ENCODE measurements around the gene NUDT1.

The NUDT1 gene

GRCh38 chr7:2257651-2258050 is 15.6 kb downstream of the NUDT1 start:
- Histone ChIP-seq H3K27ac (no peak overlapping the region), H3K27me3 (ENCODE audit: insufficient read depth, low read depth) (no peaks in the 10 kb centered on the region), H4K20me1 (ENCODE audit: insufficient read depth) (no peaks in the 10 kb centered on the region), H2AFZ (ENCODE audit: low read depth) (no peak overlapping the region), H3K79me2 (ENCODE audit: insufficient read depth, low read depth) (no peaks in the 10 kb centered on the region), H3K4me1 (ENCODE audit: low read depth, poor library complexity, severe bottlenecking) (no peaks in the 10 kb centered on the region), H3K4me3 (IDR thresholded peaks at IDR 0.05; ENCODE audit: insufficient read depth, low read depth, low read length) (no peak overlapping the region), H3K9ac (no peak overlapping the region), H3K4me2 (no peak overlapping the region), H3K36me3 (ENCODE audit: insufficient read depth) (no peaks in the 10 kb centered on the region)
- TF ChIP-seq CTCF (conservative IDR thresholded peaks at IDR 0.05; ENCODE audit: low read depth, low read length), result no peak

- Histone ChIP-seq H3K27me3 (ENCODE audit: insufficient read depth, low read depth) (no peaks in the 10 kb centered on the region), H3K79me2 (ENCODE audit: insufficient read depth, low read depth) (no peaks in the 10 kb centered on the region), H3K27ac (no peak overlapping the region), H3K4me1 (ENCODE audit: low read depth, poor library complexity, severe bottlenecking) (no peaks in the 10 kb centered on the region), H3K9ac (no peak overlapping the region), H3K36me3 (ENCODE audit: insufficient read depth) (no peaks in the 10 kb centered on the region), H4K20me1 (ENCODE audit: insufficient read depth) (no peaks in the 10 kb centered on the region), H3K4me3 (IDR thresholded peaks at IDR 0.05; ENCODE audit: insufficient read depth, low read depth, low read length) (no peak overlapping the region), H3K4me2 (no peak overlapping the region), H2AFZ (ENCODE audit: low read depth) (no peak overlapping the region)
- no peak for TF ChIP-seq CTCF (conservative IDR thresholded peaks at IDR 0.05; ENCODE audit: low read depth, low read length)
Measured at GRCh38 chr7:2258661-2259365, 16.8 kb downstream of the NUDT1 start.

GRCh38 chr7:2259480-2259879 is 17.5 kb downstream of the NUDT1 start:
- Histone ChIP-seq H3K4me1 (ENCODE audit: low read depth, poor library complexity, severe bottlenecking) (no peaks in the 10 kb centered on the region), H3K9ac (no peak overlapping the region), H3K4me2 (no peak overlapping the region), H3K27ac (no peak overlapping the region), H3K27me3 (ENCODE audit: insufficient read depth, low read depth) (no peaks in the 10 kb centered on the region), H4K20me1 (ENCODE audit: insufficient read depth) (no peaks in the 10 kb centered on the region), H3K36me3 (ENCODE audit: insufficient read depth) (no peaks in the 10 kb centered on the region), H2AFZ (ENCODE audit: low read depth) (no peak overlapping the region), H3K79me2 (ENCODE audit: insufficient read depth, low read depth) (no peaks in the 10 kb centered on the region), H3K4me3 (IDR thresholded peaks at IDR 0.05; ENCODE audit: insufficient read depth, low read depth, low read length) (no peak overlapping the region)
- no peak for TF ChIP-seq CTCF (conservative IDR thresholded peaks at IDR 0.05; ENCODE audit: low read depth, low read length)

GRCh38 chr7:2260820-2261219 is 18.8 kb downstream of the NUDT1 start:
- H3K79me2 ChIP-seq (ENCODE audit: insufficient read depth, low read depth), result no peaks in the 10 kb centered on the region
- H3K4me2 ChIP-seq, result no peak overlapping the region
- H3K36me3 ChIP-seq (ENCODE audit: insufficient read depth), result no peaks in the 10 kb centered on the region
- H3K4me1 ChIP-seq (ENCODE audit: low read depth, poor library complexity, severe bottlenecking), result no peaks in the 10 kb centered on the region
- no peak for TF ChIP-seq CTCF (conservative IDR thresholded peaks at IDR 0.05; ENCODE audit: low read depth, low read length)
- no peaks in the 10 kb centered on the region for H4K20me1 ChIP-seq (ENCODE audit: insufficient read depth)
- H3K9ac ChIP-seq, result no peak overlapping the region
- H2AFZ ChIP-seq (ENCODE audit: low read depth), result no peak overlapping the region
- H3K27ac ChIP-seq, result no peak overlapping the region
- no peaks in the 10 kb centered on the region for H3K27me3 ChIP-seq (ENCODE audit: insufficient read depth, low read depth)
- no peak overlapping the region for H3K4me3 ChIP-seq (IDR thresholded peaks at IDR 0.05; ENCODE audit: insufficient read depth, low read depth, low read length)
